ENCODE results near the gene TMC4. TPM values are rescaled to one million over a fixed set of nuclear protein-coding genes. Genes with fewer than 3 reads are reported as not detected.

The TMC4 gene
- total and polyA plus RNA-seq, 10 donors: 0.12 to 4.0 (median 0.77) TPM; not detected in 2

DNA sequence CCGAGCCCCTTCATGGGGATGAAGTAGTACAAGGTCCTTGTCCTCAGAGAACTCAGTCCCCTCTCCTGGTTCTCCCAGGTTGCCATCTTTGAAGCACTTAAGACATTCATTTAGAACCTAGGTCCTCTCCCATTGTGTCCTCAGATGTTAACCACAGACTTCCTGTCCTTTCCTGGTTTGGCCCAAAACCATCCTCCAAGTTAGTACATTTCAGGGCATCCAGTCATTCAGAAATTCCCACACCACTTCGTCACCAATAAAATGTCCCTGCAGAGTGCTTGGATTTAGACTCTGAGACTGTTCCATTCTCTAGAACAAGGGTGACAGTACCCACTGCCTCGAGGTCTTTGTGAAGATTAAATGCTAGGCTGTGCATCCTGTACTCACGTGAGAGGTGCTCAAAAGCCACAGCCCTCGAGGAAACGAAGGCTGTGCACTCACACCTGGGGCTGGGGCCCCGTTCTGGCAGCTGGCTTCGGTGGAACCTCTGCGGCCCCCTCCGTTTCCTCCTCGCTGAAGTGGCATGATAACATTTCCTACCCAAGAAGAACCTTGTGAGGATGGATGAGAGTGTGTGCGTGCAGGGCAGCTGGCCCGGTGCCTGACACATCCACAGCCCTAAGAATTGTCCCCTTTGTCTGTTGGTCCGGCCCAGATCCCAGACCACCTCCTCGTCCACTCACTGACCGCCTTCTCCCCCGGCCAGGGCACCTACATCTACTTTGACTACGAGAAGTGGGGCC, 18.2 kb downstream of the TMC4 start:
- Histone ChIP-seq H3K4me3 (no peak overlapping the region), H3K36me3 (peaks cover 2 to 87% (median 84%) of the 10 kb centered on the region in 6 donors), H3K9me3 (no peaks in the 10 kb centered on the region), H3K4me1 (peaks cover 8 to 64% (median 40%) of the 10 kb centered on the region in 6 donors), H3K27me3 (replicated peaks in 1 of 7) (no peaks in the 10 kb centered on the region), H3K27ac (peak overlapping the region in 5 of 8 donors; percentile 20 to 68 (median 50))
- intact Hi-C loops (cut with DNase I; ENCODE audit: low total_unique reads): no loop called here
- 48 to 55% (median 52%) methylated on average over 15 to 18 of the region's 18 CpGs for WGBS, 5 donors
- TF ChIP-seq, protein P1, sequence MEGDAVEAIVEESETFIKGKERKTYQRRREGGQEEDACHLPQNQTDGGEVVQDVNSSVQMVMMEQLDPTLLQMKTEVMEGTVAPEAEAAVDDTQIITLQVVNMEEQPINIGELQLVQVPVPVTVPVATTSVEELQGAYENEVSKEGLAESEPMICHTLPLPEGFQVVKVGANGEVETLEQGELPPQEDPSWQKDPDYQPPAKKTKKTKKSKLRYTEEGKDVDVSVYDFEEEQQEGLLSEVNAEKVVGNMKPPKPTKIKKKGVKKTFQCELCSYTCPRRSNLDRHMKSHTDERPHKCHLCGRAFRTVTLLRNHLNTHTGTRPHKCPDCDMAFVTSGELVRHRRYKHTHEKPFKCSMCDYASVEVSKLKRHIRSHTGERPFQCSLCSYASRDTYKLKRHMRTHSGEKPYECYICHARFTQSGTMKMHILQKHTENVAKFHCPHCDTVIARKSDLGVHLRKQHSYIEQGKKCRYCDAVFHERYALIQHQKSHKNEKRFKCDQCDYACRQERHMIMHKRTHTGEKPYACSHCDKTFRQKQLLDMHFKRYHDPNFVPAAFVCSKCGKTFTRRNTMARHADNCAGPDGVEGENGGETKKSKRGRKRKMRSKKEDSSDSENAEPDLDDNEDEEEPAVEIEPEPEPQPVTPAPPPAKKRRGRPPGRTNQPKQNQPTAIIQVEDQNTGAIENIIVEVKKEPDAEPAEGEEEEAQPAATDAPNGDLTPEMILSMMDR (IDR thresholded peaks at IDR 0.05 in 8 of 11, conservative IDR thresholded peaks at IDR 0.05 in 3 of 11): no peak
- TF ChIP-seq POLR2AphosphoS5 (IDR thresholded peaks at IDR 0.05): peak; percentile 52 to 64 (median 62)
- no peak for DNase-seq

DNA sequence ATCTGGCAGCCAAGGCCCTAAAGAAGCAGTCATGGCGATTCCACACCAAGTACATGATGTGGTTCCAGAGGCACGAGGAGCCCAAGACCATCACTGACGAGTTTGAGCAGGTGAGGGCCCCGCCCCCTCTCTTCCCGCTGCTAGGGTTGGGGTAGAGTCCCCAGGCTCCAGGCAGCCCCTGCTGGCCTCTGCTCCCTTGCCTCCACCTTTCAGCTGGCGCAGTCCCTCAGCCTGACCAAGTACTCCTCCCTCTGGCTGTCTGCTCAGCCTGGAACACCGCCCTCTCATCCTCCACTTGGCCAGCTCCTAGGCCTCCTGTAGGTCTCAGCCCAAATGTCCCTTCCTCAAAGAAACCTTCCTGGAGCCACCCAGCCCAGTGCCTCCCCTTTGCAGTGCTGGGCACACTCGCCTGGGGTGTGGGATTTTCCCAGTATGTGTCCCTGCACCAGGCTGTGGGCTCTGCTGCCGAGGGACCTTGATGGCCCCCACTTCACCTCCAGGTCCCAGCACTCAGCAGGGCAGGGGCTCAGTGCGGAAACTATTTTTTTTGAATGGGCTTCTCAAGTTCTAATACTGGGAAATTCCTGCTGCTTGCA, 19.1 kb downstream of the TMC4 start:
- no peak for TF ChIP-seq POLR2A (IDR thresholded peaks at IDR 0.05)
- peak; percentile 45 to 60 (median 58) for TF ChIP-seq POLR2AphosphoS5 (IDR thresholded peaks at IDR 0.05)
- TF ChIP-seq, protein P1 (IDR thresholded peaks at IDR 0.05 in 8 of 11, conservative IDR thresholded peaks at IDR 0.05 in 3 of 11): no peak
- Histone ChIP-seq H3K4me3 (no peak overlapping the region), H3K4me1 (peaks cover 6 to 69% (median 37%) of the 10 kb centered on the region in 6 donors), H3K36me3 (peaks cover 2 to 96% (median 94%) of the 10 kb centered on the region in 6 donors), H3K27me3 (replicated peaks in 1 of 7) (no peaks in the 10 kb centered on the region), H3K9me3 (no peaks in the 10 kb centered on the region), H3K27ac (peak overlapping the region in 3 of 8 donors; percentile 10 to 50 (median 27))
- DNase-seq: no peak
- 86 to 93% (median 91%) methylated on average over 7 to 10 of the region's 10 CpGs for WGBS, 5 donors
- intact Hi-C loops (cut with DNase I; ENCODE audit: low total_unique reads): no loop called here

DNA sequence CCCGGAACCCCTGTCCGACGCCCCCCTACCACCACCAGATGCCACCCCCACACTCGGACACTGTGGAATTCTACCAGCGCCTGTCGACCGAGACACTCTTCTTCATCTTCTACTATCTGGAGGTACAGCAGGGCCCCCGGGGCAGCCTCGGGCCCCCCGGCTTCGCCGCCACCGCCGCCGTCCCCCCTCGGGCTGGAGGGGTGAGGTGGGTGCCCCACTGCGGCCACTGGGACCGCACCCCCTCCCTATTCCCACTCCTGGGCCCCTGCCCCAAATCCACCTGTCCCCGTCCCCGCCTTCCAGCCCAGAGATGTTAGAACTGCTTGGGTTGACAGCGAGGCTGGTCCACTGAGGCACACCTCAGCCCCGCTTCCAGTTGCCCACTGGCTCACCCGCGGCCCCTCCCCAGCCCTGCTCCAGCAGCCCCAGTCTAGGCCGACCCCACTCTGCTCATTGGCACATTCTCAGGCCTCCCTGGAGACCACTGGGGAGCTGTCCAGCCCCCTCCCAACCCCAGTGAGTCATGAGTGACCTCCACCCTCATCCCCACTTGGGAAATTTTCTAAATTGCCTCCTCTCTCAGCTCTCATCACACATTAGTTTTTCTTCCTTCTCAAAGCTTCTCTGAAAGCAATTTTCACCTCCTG, 20.0 kb downstream of the TMC4 start:
- Histone ChIP-seq H3K4me3 (no peak overlapping the region), H3K27ac (peak overlapping the region in 2 of 8 donors; percentile 10 to 27), H3K4me1 (peaks cover 0 to 69% (median 28%) of the 10 kb centered on the region in 6 donors), H3K9me3 (no peaks in the 10 kb centered on the region), H3K27me3 (replicated peaks in 1 of 7) (no peaks in the 10 kb centered on the region), H3K36me3 (peaks cover 2 to 100% (median 100%) of the 10 kb centered on the region in 6 donors)
- WGBS, 5 donors: 93 to 95% (median 94%) methylated on average over 22 to 25 of the region's 25 CpGs
- TF ChIP-seq, protein P1 (IDR thresholded peaks at IDR 0.05 in 8 of 11, conservative IDR thresholded peaks at IDR 0.05 in 3 of 11): no peak
- TF ChIP-seq POLR2A (IDR thresholded peaks at IDR 0.05) (no peak), POLR2AphosphoS5 (IDR thresholded peaks at IDR 0.05) (peak in 2 of 3 donors; percentile 3 to 55)
- intact Hi-C loops (cut with DNase I; ENCODE audit: low total_unique reads): no loop called here
- no peak for DNase-seq
